GM12878 (cell line): ENCODE data around the gene CSTB. TPM values are rescaled to one million over a fixed set of nuclear protein-coding genes. Genes with fewer than 3 reads are reported as not detected.

Source experiments
- ATAC-seq: fragments of 200-7000 bp; cut with Tn5 transposase; 3 replicates; pipeline ENCODE4 v1.9.1; 2020; ENCODE audit warnings: mild to moderate bottlenecking, moderate library complexity
- BruUV-seq: library from RNA; stranded (reverse); fragments of 400-500 nt; replicated peaks from 2 replicates; lab custom pipeline; 2021; lab: Mats Ljungman, UMichigan
- CTCF ChIA-PET: fragments of 300-600 bp; sonication (Branson Sonifier 250); formaldehyde crosslinking; extraction: SDS; loops from one replicate; lab custom pipeline; 2021; ENCODE audit warnings: inconsistent platforms; lab: Yijun Ruan, JAX
- POLR2A ChIA-PET: fragments of 350-600 bp; formaldehyde crosslinking; extraction: SDS; loops from one replicate; lab custom pipeline; 2021; ENCODE audit warnings: inconsistent platforms; lab: Charles Lee
- RAD21 ChIA-PET: fragments of 300-600 bp; sonication (Branson Sonifier 250); formaldehyde crosslinking; loops from one replicate; lab custom pipeline; 2023; ENCODE audit warnings: antibody characterized with exemption; ENCODE audit not compliant: unreplicated experiment; lab: Charles Lee
- SMC1A ChIA-PET: fragments of 300-600 bp; sonication (Branson Sonifier 250); formaldehyde crosslinking; loops from one replicate; lab custom pipeline; 2023; ENCODE audit not compliant: unreplicated experiment, uncharacterized antibody; lab: Charles Lee
- DNase-seq: peaks from one replicate; pipeline ENCODE4 v3.0.0-alpha.2; 2011; ENCODE audit warnings: low read depth, low spot score
- FAIRE-seq: peaks from 3 replicates; lab custom pipeline; 2011; peaks lifted over from hg19 to GRCh38; lab: Jason Lieb, UNC
- H2AFZ ChIP-seq: 2 replicates; pipeline ENCODE4 v1.6.0; 2011; ENCODE audit warnings: low read depth, low read length, control low read depth; ENCODE audit not compliant: control insufficient read depth
- H3K27ac ChIP-seq: 2 replicates; pipeline ENCODE4 v1.5.1; 2011; ENCODE audit warnings: control low read depth; ENCODE audit not compliant: control insufficient read depth, insufficient read depth
- H3K27me3 ChIP-seq, 2 experiments: replicated peaks in 1 of 2; 2 replicates each; pipeline versions ENCODE4 v1.6.0 to v1.6.1; 2011; ENCODE audit warnings: low read length in 1 of 2; ENCODE audit not compliant: control insufficient read depth in 2 of 2, insufficient read depth in 2 of 2
- H3K36me3 ChIP-seq, 2 experiments: 2 replicates each; pipeline ENCODE4 v1.5.1; 2011; ENCODE audit warnings: low read length in 1 of 2; ENCODE audit not compliant: control insufficient read depth in 2 of 2, insufficient read depth in 2 of 2
- H3K4me1 ChIP-seq: 2 replicates; pipeline ENCODE4 v1.6.1; 2011; ENCODE audit warnings: mild to moderate bottlenecking, low read length, moderate library complexity, mixed read lengths; ENCODE audit not compliant: control insufficient read depth, insufficient read depth
- H3K4me2 ChIP-seq: 2 replicates; pipeline ENCODE4 v1.6.0; 2011; ENCODE audit warnings: control low read depth; ENCODE audit not compliant: control insufficient read depth, insufficient read depth
- H3K4me3 ChIP-seq: fragments of 200-600 bp; sonication (generic); 2 replicates; pipeline ENCODE4 v1.5.1; 2016
- H3K79me2 ChIP-seq: 2 replicates; pipeline ENCODE4 v1.6.0; 2011; ENCODE audit warnings: low read length; ENCODE audit not compliant: control insufficient read depth, insufficient read depth
- H3K9ac ChIP-seq: 2 replicates; pipeline ENCODE4 v1.8.0; 2011; ENCODE audit warnings: low read length, control low read depth, mixed read lengths; ENCODE audit not compliant: control insufficient read depth, insufficient read depth
- H3K9me3 ChIP-seq: replicated peaks from 3 replicates; pipeline ENCODE4 v1.5.1; 2011; ENCODE audit warnings: mild to moderate bottlenecking, low read length; ENCODE audit not compliant: control insufficient read depth, insufficient read depth
- H4K20me1 ChIP-seq: 2 replicates; pipeline ENCODE4 v1.6.0; 2011; ENCODE audit not compliant: control insufficient read depth, insufficient read depth
- CEBPB ChIP-seq, 2 experiments: fragments of 150-350 bp in 1 of 2; IDR thresholded peaks; 2 replicates each; pipeline ENCODE4 v1.6.1; 2012 to 2014; ENCODE audit warnings: low read depth in 2 of 2, low read length in 2 of 2, borderline replicate concordance in 1 of 2, inconsistent platforms in 1 of 2
- CEBPZ ChIP-seq: fragments of 150-350 bp; IDR thresholded peaks from 2 replicates; pipeline ENCODE4 v1.6.1; 2016; ENCODE audit warnings: low read depth, low read length
- GABPA ChIP-seq: IDR thresholded peaks from 2 replicates; pipeline ENCODE4 v1.6.1; 2014; ENCODE audit warnings: antibody characterized with exemption, low read depth, mild to moderate bottlenecking, inconsistent platforms
- POLR2A ChIP-seq: IDR thresholded peaks from 2 replicates; pipeline ENCODE4 v1.6.1; 2011; ENCODE audit warnings: low read depth, mild to moderate bottlenecking, low read length
- SPI1 ChIP-seq: IDR thresholded peaks from 2 replicates; pipeline ENCODE4 v1.6.1; 2011; ENCODE audit warnings: low read depth, mild to moderate bottlenecking, low read length, moderate library complexity, borderline replicate concordance; ENCODE audit not compliant: insufficient read depth
- SREBF1 ChIP-seq: IDR thresholded peaks from 2 replicates; pipeline ENCODE4 v1.6.1; 2012; ENCODE audit warnings: mild to moderate bottlenecking, low read length
- ZNF207 ChIP-seq: fragments of 450-650 bp; IDR thresholded peaks from 2 replicates; pipeline ENCODE4 v1.6.1; 2014; ENCODE audit warnings: antibody characterized with exemption, mild to moderate bottlenecking, borderline replicate concordance
- WGBS: methylation state at CpG from one replicate; pipeline ENCODE4 v1.1.6; 2016; ENCODE audit warnings: low lambda C conversion rate; ENCODE audit not compliant: insufficient replicate concordance, insufficient coverage; ENCODE audit errors: missing lambda C conversion rate; 5-methylcytosine and 5-hydroxymethylcytosine counted together
- in situ Hi-C: fragments of 300-500 bp; cut with MboI; formaldehyde crosslinking; loops from 9 replicates; pipeline ENCODE4 v1.14.3; 2018; ENCODE audit warnings: mixed read lengths
- intact Hi-C: fragments of 100-400 bp; cut with micrococcal nuclease; formaldehyde crosslinking; loops from one replicate; pipeline ENCODE4 v1.14.2; 2022; ENCODE audit not compliant: unreplicated experiment
- polyA plus RNA-seq, 11 experiments: library from polyadenylated mRNA; depleted of rRNA in 4 of 11; unstranded in 6 of 11; stranded (reverse) in 5 of 11; fragments of >200 nt; fragmentation: Nextera tagmentation in 4 of 11; fragmentation: Illumina TruSeq in 1 of 11; extraction: Ambion mirVana in 4 of 11; extraction: Trizol in 1 of 11; gene quantifications; 1 replicate in 1 of 11; 2 replicates in 10 of 11; pipeline versions ENCODE4 v1.2.1 to v1.2.3, GENCODE V29; 2011 to 2016; ENCODE audit warnings: inconsistent platforms in 2 of 11, missing spikeins in 2 of 11, low read depth in 1 of 11
- total RNA-seq, 4 experiments: library from RNA; depleted of rRNA in 3 of 4; stranded (reverse); fragments of >200 nt in 3 of 4; fragmentation: Illumina TruSeq in 1 of 4; extraction: Trizol in 1 of 4; gene quantifications; 2 replicates each; pipeline versions ENCODE4 v1.2.1 to v1.2.3, GENCODE V29; 2013 to 2021

Gene CSTB
- total and polyA plus RNA-seq, 10 of the 15 experiments (the other 5 are each of a cell fraction or from before 2014, with no cell fraction given): 12.5 to 82.7 (median 41.9) TPM

- TF ChIP-seq ZNF207: no peak
Measured at GRCh38 chr21:43741423-43742096, 34.5 kb downstream of the CSTB start (continued).

GRCh38 chr21:43740497-43741156 lies 35.5 kb downstream of the CSTB start:
- ChIA-PET SMC1A (no interaction called here), RAD21 (no interaction called here), CTCF (no interaction called here), POLR2A (no interaction called here)
- WGBS: 75% methylated on average over 24 of the region's 25 CpGs
- H4K20me1 ChIP-seq: no peaks in the 10 kb centered on the region; the same call in 1 of the 2 replicates
- H3K9me3 ChIP-seq: no peaks in the 10 kb centered on the region
- H3K4me3 ChIP-seq: no peak overlapping the region
- FAIRE-seq: no peak
- H2AFZ ChIP-seq: no peak overlapping the region
- intact Hi-C loops (no loop called here), in situ Hi-C loops (no loop called here)
- no peaks in the 10 kb centered on the region for H3K4me1 ChIP-seq
- BruUV-seq: no TSS peak
- peaks cover 11 to 22% of the 10 kb centered on the region in 2 experiments; a peak in 3 of 4 replicates for H3K36me3 ChIP-seq
- peak; percentile 36; the same call in 2 of the 3 replicates for ATAC-seq
- DNase-seq: no peak
- H3K9ac ChIP-seq: no peak overlapping the region
- H3K27me3 ChIP-seq: no peaks in the 10 kb centered on the region
- H3K79me2 ChIP-seq: no peaks in the 10 kb centered on the region
- H3K27ac ChIP-seq: no peak overlapping the region
- no peak overlapping the region for H3K4me2 ChIP-seq
- TF ChIP-seq GABPA (no peak), SPI1 (no peak), CEBPB (IDR thresholded peaks at IDR 0.05; ENCODE audit: borderline replicate concordance in 1 of 2, low read depth in 2 of 2, low read length in 2 of 2) (no peak), SREBF1 (no peak), POLR2A (peak; percentile 22; the same call in 1 of the 2 replicates), CEBPZ (no peak)
